K562 (cell line): ENCODE results near the gene POLL. TPM values are rescaled to one million over a fixed set of nuclear protein-coding genes. Genes with fewer than 3 reads are reported as not detected.
A peak's percentile ranks its signal among the peaks of the same experiment; 100 is the strongest.

Source experiments
- ARID1B ChIP-seq: fragments of 450-650 bp; IDR thresholded peaks from 2 replicates; pipeline ENCODE4 v1.6.1; 2016; ENCODE audit warnings: antibody characterized with exemption, mild to moderate bottlenecking, inconsistent platforms
- BRF1 ChIP-seq: IDR thresholded peaks from 3 replicates; pipeline ENCODE4 v1.6.1; 2011; ENCODE audit warnings: borderline replicate concordance, mild to moderate bottlenecking; ENCODE audit not compliant: insufficient read length; ENCODE audit errors: extremely low read depth
- CHD4 ChIP-seq: fragments of 200-600 bp; sonication (generic); IDR thresholded peaks from 3 replicates; pipeline ENCODE4 v1.6.1; 2012; ENCODE audit warnings: low read depth, mild to moderate bottlenecking, mixed read lengths, low read length, inconsistent platforms; ENCODE audit not compliant: insufficient read depth, insufficient replicate concordance, poor library complexity, severe bottlenecking
- DMBX1 ChIP-seq: fragments of 250-450 bp; sonication (Bioruptor Pico); IDR thresholded peaks from 2 replicates; pipeline ENCODE4 v1.8.0; 2022; ENCODE audit warnings: inconsistent platforms, mild to moderate bottlenecking, moderate library complexity, borderline replicate concordance
- E2F5 ChIP-seq: sonication (generic); formaldehyde crosslinking; IDR thresholded peaks from 2 replicates; pipeline ENCODE4 v1.8.0; 2022; ENCODE audit warnings: mild to moderate bottlenecking, missing genetic modification reagents
- HNRNPUL1 ChIP-seq: fragments of 200-400 bp; formaldehyde crosslinking; IDR thresholded peaks from 2 replicates; pipeline ENCODE4 v1.6.1; 2017; ENCODE audit warnings: low read length
- MTF1 ChIP-seq: fragments of 250-450 bp; sonication (Bioruptor Pico); IDR thresholded peaks from 2 replicates; pipeline ENCODE4 v1.9.0; 2021; ENCODE audit warnings: moderate library complexity, mild to moderate bottlenecking, inconsistent platforms, borderline replicate concordance
- NCOA6 ChIP-seq: fragments of 450-650 bp; IDR thresholded peaks from 2 replicates; pipeline ENCODE4 v1.6.1; 2017; ENCODE audit warnings: mild to moderate bottlenecking
- RBM39 ChIP-seq: fragments of 200-400 bp; formaldehyde crosslinking; optimal IDR thresholded peaks from 2 replicates; pipeline ENCODE3; 2018; ENCODE audit warnings: low read depth, low read length
- RFX7 ChIP-seq: fragments of 250-450 bp; sonication (Bioruptor Pico); IDR thresholded peaks from 2 replicates; pipeline ENCODE4 v1.5.1; 2021; ENCODE audit warnings: mild to moderate bottlenecking
- SIX5 ChIP-seq, 2 experiments: IDR thresholded peaks; 2 replicates each; pipeline ENCODE4 v1.6.1; 2011; ENCODE audit warnings: low read length in 2 of 2, borderline replicate concordance in 1 of 2, low read depth in 1 of 2, mild to moderate bottlenecking in 1 of 2, moderate library complexity in 1 of 2; ENCODE audit not compliant: insufficient read depth in 1 of 2
- STAG1 ChIP-seq: sonication (generic); formaldehyde crosslinking; IDR thresholded peaks from 2 replicates; pipeline ENCODE4 v1.5.0; 2020; ENCODE audit warnings: missing genetic modification reagents, borderline replicate concordance
- TBP ChIP-seq: optimal IDR thresholded peaks from 2 replicates; pipeline ENCODE3; 2011; ENCODE audit warnings: low read depth, low read length, improper control_type of control experiment
- ZBTB26 ChIP-seq: fragments of 450-650 bp; formaldehyde crosslinking; IDR thresholded peaks from 2 replicates; pipeline ENCODE4 v1.4.0; 2022; ENCODE audit warnings: missing genetic modification characterization
- ZBTB33 ChIP-seq: sonication (generic); formaldehyde crosslinking; IDR thresholded peaks from 2 replicates; pipeline ENCODE4 v1.8.1; 2023; ENCODE audit warnings: mild to moderate bottlenecking, missing genetic modification reagents
- ZNF175 ChIP-seq: fragments of 200-800 bp; sonication (Bioruptor generic); IDR thresholded peaks from 2 replicates; pipeline ENCODE4 v1.6.1; 2016; ENCODE audit warnings: low read depth, mild to moderate bottlenecking, missing genetic modification characterization, missing compliant biosample characterization
- polyA plus RNA-seq, 8 experiments: library from polyadenylated mRNA; depleted of rRNA in 4 of 8; stranded (reverse) in 5 of 8; unstranded in 3 of 8; fragments of >200 nt; fragmentation: Nextera tagmentation in 2 of 8; fragmentation: Illumina TruSeq in 1 of 8; extraction: Ambion mirVana in 2 of 8; extraction: Trizol in 1 of 8; gene quantifications; 2 replicates each; pipeline versions ENCODE4 v1.2.1 to v1.2.3, GENCODE V29; 2011 to 2014; ENCODE audit warnings: inconsistent platforms in 1 of 8, missing spikeins in 1 of 8
- total RNA-seq, 7 experiments: library from RNA; depleted of rRNA in 6 of 7; stranded (reverse); fragments of >200 nt in 6 of 7; fragmentation: Illumina TruSeq in 2 of 7; extraction: Trizol in 2 of 7; gene quantifications; 2 replicates each; pipeline versions ENCODE4 v1.2.1 to v1.2.3, GENCODE V29; 2011 to 2021; ENCODE audit warnings: low replicate concordance in 1 of 7
- TF ChIP-seq, protein P1 (sequence below): fragments of 250-450 bp; sonication (Bioruptor Pico); IDR thresholded peaks from 2 replicates; pipeline ENCODE4 v1.4.0; 2020

POLL gene
- total and polyA plus RNA-seq, 9 of the 15 experiments (the other 6 are each of a cell fraction or from before 2014, with no cell fraction given) = 1.2 to 18.7 (median 10.9) TPM

GRCh38 chr10:101566333-101567164, 21.5 kb downstream of the POLL start (continued):
- TF ChIP-seq ZBTB26 (CRISPR knock-in tag) = no peak
- TF ChIP-seq E2F5 (CRISPR knock-in tag) = no peak
- no peak for TF ChIP-seq BRF1
- TF ChIP-seq DMBX1 = no peak
- TF ChIP-seq SIX5 (IDR thresholded peaks at IDR 0.05; ENCODE audit: borderline replicate concordance in 1 of 2, insufficient read depth in 1 of 2, low read depth in 1 of 2, low read length in 2 of 2) = no peak
- peak; percentile 51; the same call in 1 of the 2 replicates for TF ChIP-seq ZBTB33 (CRISPR knock-in tag)
- no peak for TF ChIP-seq ZNF175 (CRISPR knock-in tag)
- no peak for TF ChIP-seq TBP
- TF ChIP-seq MTF1 = no peak
- TF ChIP-seq, protein P1, sequence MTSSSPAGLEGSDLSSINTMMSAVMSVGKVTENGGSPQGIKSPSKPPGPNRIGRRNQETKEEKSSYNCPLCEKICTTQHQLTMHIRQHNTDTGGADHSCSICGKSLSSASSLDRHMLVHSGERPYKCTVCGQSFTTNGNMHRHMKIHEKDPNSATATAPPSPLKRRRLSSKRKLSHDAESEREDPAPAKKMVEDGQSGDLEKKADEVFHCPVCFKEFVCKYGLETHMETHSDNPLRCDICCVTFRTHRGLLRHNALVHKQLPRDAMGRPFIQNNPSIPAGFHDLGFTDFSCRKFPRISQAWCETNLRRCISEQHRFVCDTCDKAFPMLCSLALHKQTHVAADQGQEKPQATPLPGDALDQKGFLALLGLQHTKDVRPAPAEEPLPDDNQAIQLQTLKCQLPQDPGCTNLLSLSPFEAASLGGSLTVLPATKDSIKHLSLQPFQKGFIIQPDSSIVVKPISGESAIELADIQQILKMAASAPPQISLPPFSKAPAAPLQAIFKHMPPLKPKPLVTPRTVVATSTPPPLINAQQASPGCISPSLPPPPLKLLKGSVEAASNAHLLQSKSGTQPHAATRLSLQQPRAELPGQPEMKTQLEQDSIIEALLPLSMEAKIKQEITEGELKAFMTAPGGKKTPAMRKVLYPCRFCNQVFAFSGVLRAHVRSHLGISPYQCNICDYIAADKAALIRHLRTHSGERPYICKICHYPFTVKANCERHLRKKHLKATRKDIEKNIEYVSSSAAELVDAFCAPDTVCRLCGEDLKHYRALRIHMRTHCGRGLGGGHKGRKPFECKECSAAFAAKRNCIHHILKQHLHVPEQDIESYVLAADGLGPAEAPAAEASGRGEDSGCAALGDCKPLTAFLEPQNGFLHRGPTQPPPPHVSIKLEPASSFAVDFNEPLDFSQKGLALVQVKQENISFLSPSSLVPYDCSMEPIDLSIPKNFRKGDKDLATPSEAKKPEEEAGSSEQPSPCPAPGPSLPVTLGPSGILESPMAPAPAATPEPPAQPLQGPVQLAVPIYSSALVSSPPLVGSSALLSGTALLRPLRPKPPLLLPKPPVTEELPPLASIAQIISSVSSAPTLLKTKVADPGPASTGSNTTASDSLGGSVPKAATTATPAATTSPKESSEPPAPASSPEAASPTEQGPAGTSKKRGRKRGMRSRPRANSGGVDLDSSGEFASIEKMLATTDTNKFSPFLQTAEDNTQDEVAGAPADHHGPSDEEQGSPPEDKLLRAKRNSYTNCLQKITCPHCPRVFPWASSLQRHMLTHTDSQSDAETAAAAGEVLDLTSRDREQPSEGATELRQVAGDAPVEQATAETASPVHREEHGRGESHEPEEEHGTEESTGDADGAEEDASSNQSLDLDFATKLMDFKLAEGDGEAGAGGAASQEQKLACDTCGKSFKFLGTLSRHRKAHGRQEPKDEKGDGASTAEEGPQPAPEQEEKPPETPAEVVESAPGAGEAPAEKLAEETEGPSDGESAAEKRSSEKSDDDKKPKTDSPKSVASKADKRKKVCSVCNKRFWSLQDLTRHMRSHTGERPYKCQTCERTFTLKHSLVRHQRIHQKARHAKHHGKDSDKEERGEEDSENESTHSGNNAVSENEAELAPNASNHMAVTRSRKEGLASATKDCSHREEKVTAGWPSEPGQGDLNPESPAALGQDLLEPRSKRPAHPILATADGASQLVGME = no peak
- no peak for TF ChIP-seq RBM39
- TF ChIP-seq NCOA6 = peak; percentile 58; the same call in 1 of the 2 replicates
- TF ChIP-seq ARID1B = peak; percentile 45
- no peak for TF ChIP-seq CHD4
- TF ChIP-seq HNRNPUL1 = no peak
- no peak for TF ChIP-seq STAG1 (CRISPR knock-in tag)
- no peak for TF ChIP-seq RFX7
